Occipital lobe (tissue), 2 donors: ENCODE data around the gene KCNMB2. TPM values are rescaled to one million over a fixed set of nuclear protein-coding genes. Genes with fewer than 3 reads are reported as not detected.

ENCODE experiments used
- DNase-seq: peaks from one replicate; lab custom pipeline; 2025; lab: John Stamatoyannopoulos, UW
- total RNA-seq: library from RNA; depleted of rRNA; stranded (reverse); fragments of >200 nt; gene quantifications from one replicate; pipeline ENCODE4 v1.2.3, GENCODE V29; 2014

KCNMB2 gene
- total RNA-seq, 1 donor from 2014 or later, result 15.4 TPM

GRCh38 chr3:178806651-178807050 lies 270.4 kb downstream of the KCNMB2 start:
- DNase-seq, result no peak

GRCh38 chr3:178807694-178808093 lies 271.5 kb downstream of the KCNMB2 start:
- no peak for DNase-seq

GRCh38 chr3:178808748-178809147 lies 272.5 kb downstream of the KCNMB2 start:
- DNase-seq, result no peak

- DNase-seq, result no peak
These were observed 273.9 kb downstream of the KCNMB2 start for GRCh38 chr3:178810181-178810580.

GRCh38 chr3:178822722-178823121 lies 286.5 kb downstream of the KCNMB2 start:
- no peak for DNase-seq

- no peak for DNase-seq
These were observed 286.9 kb downstream of the KCNMB2 start for GRCh38 chr3:178823150-178823549.

GRCh38 chr3:178823591-178824246 lies 287.5 kb downstream of the KCNMB2 start:
- DNase-seq, result no peak

- DNase-seq, result no peak
These were observed 290.3 kb downstream of the KCNMB2 start for GRCh38 chr3:178826435-178827123.

- DNase-seq, result no peak
These were observed 291.1 kb downstream of the KCNMB2 start for GRCh38 chr3:178827285-178827856.

- no peak for DNase-seq
These were observed 297.5 kb downstream of the KCNMB2 start for GRCh38 chr3:178833695-178834094.

- DNase-seq, result no peak
These were observed 298.8 kb downstream of the KCNMB2 start for GRCh38 chr3:178835033-178835432.

- no peak for DNase-seq
These were observed 301.3 kb downstream of the KCNMB2 start for GRCh38 chr3:178837512-178837911.

GRCh38 chr3:178840586-178840985 lies 304.4 kb downstream of the KCNMB2 start:
- DNase-seq, result no peak

- DNase-seq, result no peak
These were observed 304.8 kb downstream of the KCNMB2 start for GRCh38 chr3:178841011-178841410.

- no peak for DNase-seq
These were observed 308.7 kb downstream of the KCNMB2 start for GRCh38 chr3:178844916-178845315.

- DNase-seq, result no peak
These were observed 309.3 kb downstream of the KCNMB2 start for GRCh38 chr3:178845420-178846118.

- no peak for DNase-seq
These were observed 311.0 kb downstream of the KCNMB2 start for GRCh38 chr3:178847190-178847589.

GRCh38 chr3:178849199-178849910 lies 313.1 kb downstream of the KCNMB2 start:
- DNase-seq, result no peak

- DNase-seq, result no peak
These were observed 314.4 kb downstream of the KCNMB2 start for GRCh38 chr3:178850450-178851190.

- DNase-seq, result no peak
These were observed 315.3 kb downstream of the KCNMB2 start for GRCh38 chr3:178851564-178851963.

- no peak for DNase-seq
These were observed 320.6 kb downstream of the KCNMB2 start for GRCh38 chr3:178856804-178857203.
